A673 (cell line): ENCODE measurements around the gene KLHDC9. TPM values are rescaled to one million over a fixed set of nuclear protein-coding genes. Genes with fewer than 3 reads are reported as not detected.

Experiments used
- BruUV-seq: library from RNA; stranded (reverse); fragments of 400-500 nt; replicated peaks from 2 replicates; lab custom pipeline; 2021; lab: Mats Ljungman, UMichigan
- CTCF ChIA-PET: fragments of 300-600 bp; sonication (Branson Sonifier 250); formaldehyde crosslinking; loops from one replicate; lab custom pipeline; 2022; ENCODE audit warnings: antibody characterized with exemption; lab: Charles Lee
- POLR2A ChIA-PET: fragments of 300-600 bp; sonication (Branson Sonifier 250); formaldehyde crosslinking; loops from one replicate; lab custom pipeline; 2022; ENCODE audit warnings: antibody characterized with exemption; ENCODE audit not compliant: low non-redundant PET; lab: Charles Lee
- DNase-seq: peaks from one replicate; pipeline ENCODE4 v3.0.0-alpha.2; 2015; ENCODE audit warnings: low spot score
- H3K27ac ChIP-seq: fragments of 200-600 bp; sonication (generic); 2 replicates; pipeline ENCODE4 v1.5.1; 2016; ENCODE audit warnings: mixed run types, low read depth, mild to moderate bottlenecking, mixed read lengths, antibody characterized with exemption, low read length; ENCODE audit not compliant: poor library complexity, severe bottlenecking
- H3K27me3 ChIP-seq: fragments of 200-600 bp; sonication (generic); replicated peaks from 2 replicates; pipeline ENCODE4 v1.6.1; 2017; ENCODE audit warnings: mixed run types, low read depth, mild to moderate bottlenecking, mixed read lengths, antibody characterized with exemption, low read length; ENCODE audit not compliant: insufficient read depth, poor library complexity
- H3K36me3 ChIP-seq: fragments of 200-600 bp; sonication (generic); 2 replicates; pipeline ENCODE4 v1.6.1; 2016; ENCODE audit warnings: mixed run types, mild to moderate bottlenecking, mixed read lengths, antibody characterized with exemption, low read length; ENCODE audit not compliant: insufficient read depth, poor library complexity, severe bottlenecking
- H3K4me1 ChIP-seq: fragments of 200-600 bp; sonication (generic); 2 replicates; pipeline ENCODE4 v1.6.1; 2017; ENCODE audit warnings: mixed run types, mild to moderate bottlenecking, mixed read lengths, antibody characterized with exemption, low read length; ENCODE audit not compliant: insufficient read depth, poor library complexity, severe bottlenecking
- H3K4me3 ChIP-seq: fragments of 200-600 bp; sonication (generic); 2 replicates; pipeline ENCODE4 v1.5.1; 2016; ENCODE audit warnings: low read depth, mixed run types, mild to moderate bottlenecking, mixed read lengths, low read length; ENCODE audit not compliant: poor library complexity, severe bottlenecking
- H3K9me3 ChIP-seq: fragments of 200-600 bp; sonication (generic); 2 replicates; pipeline ENCODE4 v1.6.1; 2016; ENCODE audit warnings: mixed run types, low read depth, mild to moderate bottlenecking, mixed read lengths, antibody characterized with exemption, low read length; ENCODE audit not compliant: poor library complexity, severe bottlenecking
- CTCF ChIP-seq: fragments of 300-800, 200-600 bp; sonication (generic); conservative IDR thresholded peaks from 2 replicates; pipeline ENCODE4 v1.5.1; 2017; ENCODE audit warnings: low read depth, mild to moderate bottlenecking, antibody characterized with exemption, low read length, moderate library complexity, mixed read lengths
- EZH2 ChIP-seq: fragments of 200-600 bp; sonication (generic); IDR thresholded peaks from 2 replicates; pipeline ENCODE4 v1.6.1; 2017; ENCODE audit warnings: borderline replicate concordance, low read depth, mild to moderate bottlenecking, mixed read lengths, antibody characterized with exemption, low read length; ENCODE audit not compliant: poor library complexity, severe bottlenecking
- intact Hi-C: fragments of 100-400 bp; cut with micrococcal nuclease; formaldehyde crosslinking; loops from one replicate; pipeline ENCODE4 v1.10.0; 2022; ENCODE audit not compliant: unreplicated experiment
- total RNA-seq: library from RNA; stranded (reverse); gene quantifications from 2 replicates; pipeline ENCODE4 v1.2.3, GENCODE V29; 2021

Gene KLHDC9
- total RNA-seq, 1 experiment from 2014 or later, result 1.7 TPM

GRCh38 chr1:161121834-161122233, 23.7 kb downstream of the KLHDC9 start:
- H3K27me3 ChIP-seq, result no peaks in the 10 kb centered on the region
- no TSS peak for BruUV-seq
- H3K9me3 ChIP-seq, result no peaks in the 10 kb centered on the region
- ChIA-PET CTCF (no interaction called here), POLR2A (interaction anchor here (0.7 kb wide), 1 partner anchor 77 kb away, joined by 5 read pairs; the partner anchor contains the start of gene ADAMTS4)
- no peak overlapping the region for H3K4me3 ChIP-seq
- TF ChIP-seq EZH2, result no peak
- H3K27ac ChIP-seq, result no peak overlapping the region
- peaks cover 12% of the 10 kb centered on the region for H3K4me1 ChIP-seq
- peaks cover 59% of the 10 kb centered on the region for H3K36me3 ChIP-seq
- no peak for DNase-seq
- intact Hi-C loops, result no loop called here

GRCh38 chr1:161122967-161123366, 24.8 kb downstream of the KLHDC9 start:
- BruUV-seq, result no TSS peak
- H3K36me3 ChIP-seq, result peaks cover 70% of the 10 kb centered on the region
- H3K4me1 ChIP-seq, result peaks cover 9% of the 10 kb centered on the region
- intact Hi-C loops, result no loop called here
- CTCF ChIA-PET, result interaction anchor here (0.6 kb wide), 1 partner anchor 155 kb away, joined by 6 read pairs; no protein-coding TSS in a partner anchor
- POLR2A ChIA-PET, result no interaction called here
- TF ChIP-seq CTCF (no peak), EZH2 (no peak)
- H3K4me3 ChIP-seq, result no peak overlapping the region
- DNase-seq, result no peak
- H3K27me3 ChIP-seq, result no peaks in the 10 kb centered on the region
- no peak overlapping the region for H3K27ac ChIP-seq
- no peaks in the 10 kb centered on the region for H3K9me3 ChIP-seq

- ChIA-PET POLR2A (no interaction called here), CTCF (interaction anchor here (0.6 kb wide), 1 partner anchor 30 kb away, joined by 3 read pairs; the partner anchor contains the start of gene KLHDC9)
- BruUV-seq, result no TSS peak
- TF ChIP-seq EZH2, result no peak
- TF ChIP-seq CTCF, result no peak
- Histone ChIP-seq H3K27me3 (no peaks in the 10 kb centered on the region), H3K9me3 (no peaks in the 10 kb centered on the region), H3K27ac (no peak overlapping the region), H3K36me3 (peaks cover 65% of the 10 kb centered on the region), H3K4me3 (no peak overlapping the region), H3K4me1 (peaks cover 11% of the 10 kb centered on the region)
- intact Hi-C loops, result no loop called here
- no peak for DNase-seq
Measured at GRCh38 chr1:161127649-161128048, 29.5 kb downstream of the KLHDC9 start.
